H1 (cell line): ENCODE measurements around the gene RCE1. TPM values are rescaled to one million over a fixed set of nuclear protein-coding genes. Genes with fewer than 3 reads are reported as not detected.

Experiments used
- ATF2 ChIP-seq: IDR thresholded peaks from 2 replicates; pipeline ENCODE4 v1.6.1; 2012; ENCODE audit warnings: low read length, inconsistent platforms
- CHD7 ChIP-seq: fragments of 300-600 bp; sonication (generic); IDR thresholded peaks from 2 replicates; pipeline ENCODE4 v1.7.1; 2012; ENCODE audit warnings: low read length, moderate library complexity, mild to moderate bottlenecking, inconsistent platforms; ENCODE audit not compliant: insufficient replicate concordance
- CREB1 ChIP-seq: IDR thresholded peaks from 2 replicates; pipeline ENCODE4 v1.6.1; 2012; ENCODE audit warnings: inconsistent platforms
- CTCF ChIP-seq, 3 experiments: IDR thresholded peaks; 1 replicate in 2 of 3; 2 replicates in 1 of 3; pipeline versions ENCODE4 v1.5.1 to v1.6.1; 2011; ENCODE audit warnings: low read length in 3 of 3, mild to moderate bottlenecking in 3 of 3, inconsistent platforms in 2 of 3, low read depth in 1 of 3, moderate library complexity in 1 of 3; ENCODE audit not compliant: insufficient read depth in 1 of 3; ENCODE audit errors: control extremely low read depth in 1 of 3
- RBBP5 ChIP-seq: IDR thresholded peaks from 2 replicates; pipeline ENCODE4 v1.7.1; 2012; ENCODE audit warnings: low read depth, mild to moderate bottlenecking, inconsistent platforms, low read length, moderate library complexity, borderline replicate concordance
- SIRT6 ChIP-seq: IDR thresholded peaks from one replicate; pipeline ENCODE4 v1.7.1; 2012; ENCODE audit warnings: low read length, inconsistent platforms
- SP4 ChIP-seq: IDR thresholded peaks from 2 replicates; pipeline ENCODE4 v1.6.1; 2012; ENCODE audit warnings: low read length, inconsistent platforms
- TCF12 ChIP-seq: IDR thresholded peaks from 2 replicates; pipeline ENCODE4 v1.6.1; 2011; ENCODE audit warnings: low read depth, mild to moderate bottlenecking, low read length
- polyA plus RNA-seq, 7 experiments: library from polyadenylated mRNA; depleted of rRNA in 3 of 7; stranded (reverse) in 5 of 7; unstranded in 2 of 7; fragments of >200 nt in 5 of 7; fragments of 200-250 nt in 2 of 7; gene quantifications; 1 replicate in 5 of 7; 2 replicates in 1 of 7; 4 replicates in 1 of 7; pipeline versions ENCODE4 v1.2.1 to v1.2.3, GENCODE V29; 2011 to 2013; ENCODE audit warnings: missing spikeins in 2 of 7, mixed read lengths in 2 of 7
- total RNA-seq: library from RNA; stranded (reverse); fragmentation: NEBNext Ultra II Directional; extraction: Animal tissue kit (Norgen Biotek cat#: 25700); gene quantifications from 2 replicates; pipeline ENCODE4 v1.2.1, GENCODE V29; 2021

RCE1 gene
- total and polyA plus RNA-seq, 2 of the 8 experiments (the other 6 are each of a cell fraction or from before 2014, with no cell fraction given), result 35.8 to 84.8 TPM

GRCh38 chr11:66884443-66884842 is 41.2 kb downstream of the RCE1 start (continued):
- TF ChIP-seq CHD7 (no peak), CTCF (IDR thresholded peaks at IDR 0.05; ENCODE audit: control extremely low read depth in 1 of 3, insufficient read depth in 1 of 3, low read depth in 1 of 3, low read length in 3 of 3) (no peak), CREB1 (no peak), SP4 (no peak), TCF12 (no peak), SIRT6 (no peak), RBBP5 (no peak), ATF2 (no peak)
